DOHH2 (cell line): ENCODE measurements around the gene FANCC.

ENCODE experiments used
- H3F3A ChIP-seq: fragments of 200-600 bp; sonication (generic), shearing (Covaris generic); 2 replicates; pipeline ENCODE4 v1.6.0; 2016; ENCODE audit warnings: antibody characterized with exemption, mild to moderate bottlenecking; ENCODE audit not compliant: control insufficient read depth, insufficient read depth
- H3K27ac ChIP-seq: fragments of 200-600 bp; sonication (generic); 2 replicates; pipeline ENCODE4 v1.5.1; 2014; ENCODE audit warnings: low read depth, mild to moderate bottlenecking, low read length, moderate library complexity
- H3K27me3 ChIP-seq: fragments of 200-600 bp; sonication (generic); 2 replicates; pipeline ENCODE4 v1.6.1; 2014; ENCODE audit warnings: mild to moderate bottlenecking, low read length, mixed read lengths; ENCODE audit not compliant: control insufficient read depth
- H3K36me3 ChIP-seq: fragments of 200-600 bp; sonication (generic); 2 replicates; pipeline ENCODE4 v1.6.1; 2014; ENCODE audit warnings: mild to moderate bottlenecking, low read length, moderate library complexity, mixed read lengths; ENCODE audit not compliant: control insufficient read depth
- H3K4me1 ChIP-seq: fragments of 200-600 bp; sonication (generic); 2 replicates; pipeline ENCODE4 v1.6.1; 2014; ENCODE audit warnings: mild to moderate bottlenecking, low read length, mixed read lengths; ENCODE audit not compliant: control insufficient read depth
- H3K4me2 ChIP-seq: fragments of 200-600 bp; sonication (generic); 2 replicates; pipeline ENCODE4 v1.6.0; 2014; ENCODE audit warnings: mild to moderate bottlenecking, low read length, moderate library complexity
- H3K4me3 ChIP-seq: fragments of 200-600 bp; sonication (generic); 2 replicates; pipeline ENCODE4 v1.5.1; 2014; ENCODE audit warnings: mild to moderate bottlenecking, low read length, mixed read lengths
- H3K79me2 ChIP-seq: fragments of 200-600 bp; sonication (generic); 2 replicates; pipeline ENCODE4 v1.6.1; 2014; ENCODE audit warnings: mild to moderate bottlenecking, low read length, mixed read lengths; ENCODE audit not compliant: control insufficient read depth
- H3K9me2 ChIP-seq: fragments of 200-600 bp; sonication (generic); replicated peaks from 2 replicates; pipeline ENCODE4 v1.6.1; 2014; ENCODE audit warnings: mild to moderate bottlenecking, low read length, mixed read lengths; ENCODE audit not compliant: control insufficient read depth
- H3K9me3 ChIP-seq: fragments of 200-600 bp; sonication (generic); 2 replicates; pipeline ENCODE4 v1.6.1; 2014; ENCODE audit warnings: antibody characterized with exemption, low read length, mixed read lengths; ENCODE audit not compliant: control insufficient read depth, insufficient read depth
- H4K20me1 ChIP-seq: fragments of 200-600 bp; sonication (generic); 2 replicates; pipeline ENCODE4 v1.6.0; 2014; ENCODE audit warnings: low read depth, mild to moderate bottlenecking, antibody characterized with exemption, low read length, moderate library complexity; ENCODE audit not compliant: control insufficient read depth, insufficient read depth
- EZH2phosphoT487 ChIP-seq: fragments of 200-600 bp; sonication (generic); IDR thresholded peaks from 2 replicates; pipeline ENCODE4 v1.6.1; 2017; ENCODE audit warnings: borderline replicate concordance, mild to moderate bottlenecking, antibody characterized with exemption, low read length, moderate library complexity, mixed read lengths
- TF ChIP-seq, protein P1 (sequence below): fragments of 200-600 bp; sonication (generic); IDR thresholded peaks from one replicate; pipeline ENCODE4 v1.5.1; 2014; ENCODE audit warnings: antibody characterized with exemption, mild to moderate bottlenecking, low read depth, low read length; ENCODE audit not compliant: poor library complexity, severe bottlenecking

FANCC gene

DNA sequence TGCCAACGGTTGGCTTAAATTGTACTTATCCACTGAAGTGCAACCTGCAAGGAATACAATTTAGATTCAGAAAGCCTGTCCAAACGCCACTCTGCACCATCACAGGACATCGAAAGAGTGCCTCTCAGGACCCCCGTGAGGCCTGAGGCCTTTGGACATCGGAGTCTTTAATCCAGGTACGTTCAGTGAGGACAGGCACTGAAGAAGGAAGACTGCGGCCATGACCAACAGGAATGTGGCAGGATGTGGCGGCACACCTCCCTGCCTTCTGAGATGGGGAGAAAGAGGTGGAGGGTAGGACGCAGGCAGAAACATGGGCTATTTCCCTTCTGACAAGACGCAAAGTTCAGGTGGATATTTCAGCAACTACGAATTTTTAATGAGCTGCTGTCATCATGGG, 205.8 kb downstream of the FANCC start:
- Histone ChIP-seq H3K9me3 (no peaks in the 10 kb centered on the region), H3K4me2 (no peak overlapping the region), H3K27ac (no peak overlapping the region), H3K36me3 (no peaks in the 10 kb centered on the region), H3K27me3 (no peaks in the 10 kb centered on the region), H3F3A (no peaks in the 10 kb centered on the region), H3K9me2 (no peaks in the 10 kb centered on the region), H3K79me2 (no peaks in the 10 kb centered on the region), H4K20me1 (no peaks in the 10 kb centered on the region), H3K4me3 (no peak overlapping the region), H3K4me1 (no peaks in the 10 kb centered on the region)
- TF ChIP-seq, protein P1, sequence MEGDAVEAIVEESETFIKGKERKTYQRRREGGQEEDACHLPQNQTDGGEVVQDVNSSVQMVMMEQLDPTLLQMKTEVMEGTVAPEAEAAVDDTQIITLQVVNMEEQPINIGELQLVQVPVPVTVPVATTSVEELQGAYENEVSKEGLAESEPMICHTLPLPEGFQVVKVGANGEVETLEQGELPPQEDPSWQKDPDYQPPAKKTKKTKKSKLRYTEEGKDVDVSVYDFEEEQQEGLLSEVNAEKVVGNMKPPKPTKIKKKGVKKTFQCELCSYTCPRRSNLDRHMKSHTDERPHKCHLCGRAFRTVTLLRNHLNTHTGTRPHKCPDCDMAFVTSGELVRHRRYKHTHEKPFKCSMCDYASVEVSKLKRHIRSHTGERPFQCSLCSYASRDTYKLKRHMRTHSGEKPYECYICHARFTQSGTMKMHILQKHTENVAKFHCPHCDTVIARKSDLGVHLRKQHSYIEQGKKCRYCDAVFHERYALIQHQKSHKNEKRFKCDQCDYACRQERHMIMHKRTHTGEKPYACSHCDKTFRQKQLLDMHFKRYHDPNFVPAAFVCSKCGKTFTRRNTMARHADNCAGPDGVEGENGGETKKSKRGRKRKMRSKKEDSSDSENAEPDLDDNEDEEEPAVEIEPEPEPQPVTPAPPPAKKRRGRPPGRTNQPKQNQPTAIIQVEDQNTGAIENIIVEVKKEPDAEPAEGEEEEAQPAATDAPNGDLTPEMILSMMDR: no peak
- no peak for TF ChIP-seq EZH2phosphoT487

DNA sequence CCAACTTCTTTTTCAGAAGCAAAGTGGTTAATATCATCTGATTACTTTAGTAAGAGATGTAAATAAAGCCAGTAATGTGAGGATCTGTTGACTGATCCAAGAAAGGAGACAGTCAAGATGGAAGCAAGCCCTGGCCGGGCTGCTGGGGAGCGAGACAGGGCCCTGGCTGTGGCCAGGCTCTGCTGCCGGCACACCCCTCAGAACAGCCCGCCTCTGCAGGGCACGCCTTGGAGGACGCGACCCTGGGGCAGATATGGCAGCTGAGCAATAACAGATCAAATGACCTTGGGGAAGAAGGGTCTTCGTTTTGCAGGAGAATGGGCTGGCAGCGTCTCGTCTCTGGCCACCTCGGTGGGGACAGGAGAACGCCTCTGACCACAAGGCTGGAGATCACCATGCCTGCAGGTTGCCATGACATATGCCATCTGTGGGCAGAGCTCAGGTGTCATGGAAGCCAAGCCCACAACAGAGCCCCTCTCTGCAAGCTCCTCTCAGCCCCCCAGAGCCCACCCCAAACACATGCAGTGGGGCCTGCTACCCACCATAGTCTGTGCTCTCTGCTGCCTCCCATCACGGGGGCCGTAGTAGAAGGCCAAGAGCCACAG, 206.5 kb downstream of the FANCC start:
- Histone ChIP-seq H3K4me2 (no peak overlapping the region), H3K27ac (no peak overlapping the region), H3K9me2 (no peaks in the 10 kb centered on the region), H3K4me1 (no peaks in the 10 kb centered on the region), H3F3A (no peaks in the 10 kb centered on the region), H3K4me3 (no peak overlapping the region), H3K79me2 (no peaks in the 10 kb centered on the region), H3K9me3 (no peaks in the 10 kb centered on the region), H4K20me1 (no peaks in the 10 kb centered on the region), H3K27me3 (no peaks in the 10 kb centered on the region), H3K36me3 (no peaks in the 10 kb centered on the region)
- no peak for TF ChIP-seq EZH2phosphoT487
- TF ChIP-seq, protein P1: no peak

DNA sequence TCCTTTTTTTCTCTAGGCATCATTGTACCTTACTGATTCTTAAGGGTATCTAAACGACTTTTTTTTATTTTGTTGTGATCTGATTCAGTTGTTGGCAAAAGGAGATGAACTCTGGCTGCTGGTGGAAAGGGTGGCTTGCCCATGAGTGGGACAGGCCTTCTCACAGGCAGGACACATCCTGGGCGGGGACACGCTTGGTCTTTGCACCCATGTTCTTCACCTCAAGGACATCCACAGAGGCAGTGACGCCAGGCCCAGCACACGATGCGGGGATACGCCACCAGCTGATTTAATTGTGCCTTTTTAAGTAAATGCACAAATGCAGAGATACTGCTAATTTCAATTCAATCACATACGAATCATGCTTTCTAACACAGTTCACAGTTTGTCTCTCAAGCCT, 208.1 kb downstream of the FANCC start:
- Histone ChIP-seq H3K9me2 (no peaks in the 10 kb centered on the region), H3K27me3 (no peaks in the 10 kb centered on the region), H4K20me1 (no peaks in the 10 kb centered on the region), H3K79me2 (no peaks in the 10 kb centered on the region), H3F3A (no peaks in the 10 kb centered on the region), H3K4me3 (no peak overlapping the region), H3K36me3 (no peaks in the 10 kb centered on the region), H3K27ac (no peak overlapping the region), H3K4me1 (no peaks in the 10 kb centered on the region), H3K4me2 (no peak overlapping the region), H3K9me3 (no peaks in the 10 kb centered on the region)
- TF ChIP-seq, protein P1: no peak
- no peak for TF ChIP-seq EZH2phosphoT487

DNA sequence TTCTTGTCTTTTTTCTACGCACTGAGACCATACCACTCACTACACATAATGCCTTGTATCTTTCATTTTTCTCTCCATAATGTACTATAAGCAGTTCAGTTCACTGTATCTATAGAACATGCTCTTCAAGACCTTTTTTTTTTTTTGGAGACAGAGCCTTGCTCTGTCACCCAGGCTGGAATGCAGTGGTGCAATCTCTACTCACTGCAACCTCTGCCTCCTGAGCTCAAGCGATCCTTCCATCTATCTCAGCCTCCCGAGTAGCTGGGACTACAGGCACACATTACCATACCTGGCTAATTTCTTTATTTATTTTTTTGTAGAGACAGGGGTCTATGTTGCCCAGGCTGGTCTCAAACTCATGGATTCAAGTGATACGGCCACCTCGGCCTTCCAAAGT, 208.7 kb downstream of the FANCC start:
- Histone ChIP-seq H3K4me2 (no peak overlapping the region), H3K4me1 (no peaks in the 10 kb centered on the region), H3K9me2 (no peaks in the 10 kb centered on the region), H3K9me3 (no peaks in the 10 kb centered on the region), H3K36me3 (no peaks in the 10 kb centered on the region), H4K20me1 (no peaks in the 10 kb centered on the region), H3K4me3 (no peak overlapping the region), H3F3A (no peaks in the 10 kb centered on the region), H3K79me2 (no peaks in the 10 kb centered on the region), H3K27me3 (no peaks in the 10 kb centered on the region), H3K27ac (no peak overlapping the region)
- no peak for TF ChIP-seq EZH2phosphoT487
- TF ChIP-seq, protein P1: no peak
